ENCODE data around the gene GCNT2.

DNA sequence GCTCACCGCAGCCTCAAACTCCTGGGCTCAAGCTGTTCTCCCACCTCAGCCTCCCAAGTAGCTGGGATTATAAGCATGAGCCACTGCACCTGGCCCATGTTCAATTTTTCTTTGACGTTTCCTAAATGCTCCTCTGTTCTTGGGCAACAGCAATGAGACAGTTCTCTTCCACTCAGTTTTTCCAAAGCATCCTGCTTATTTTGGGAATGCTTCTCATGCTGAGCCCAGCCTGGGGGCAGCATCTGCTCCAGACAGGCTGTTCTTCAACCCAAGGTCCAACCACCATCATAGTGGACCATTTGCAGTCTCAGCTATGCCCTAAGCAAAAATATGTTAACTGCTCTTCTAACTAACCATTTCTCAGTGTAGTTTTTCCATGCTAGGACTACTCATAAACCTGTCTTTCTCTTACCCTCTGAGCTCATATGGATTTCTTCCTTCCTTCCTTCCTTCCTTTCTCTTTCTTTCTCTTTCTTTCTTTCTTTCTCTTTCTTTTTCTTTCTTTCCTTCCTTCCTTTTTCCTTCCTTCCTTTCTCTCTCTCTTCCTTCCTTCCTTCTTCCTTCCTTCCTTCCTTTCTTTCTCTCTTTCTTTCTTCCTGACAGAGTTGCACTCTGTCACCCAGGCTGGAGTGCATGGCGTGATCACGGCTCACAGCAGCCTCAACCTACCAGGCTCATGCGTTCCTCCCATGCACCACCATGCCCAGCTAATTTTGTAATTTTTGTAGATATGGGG lies 48.4 kb downstream of the GCNT2 start:
- TF ChIP-seq, protein P1, sequence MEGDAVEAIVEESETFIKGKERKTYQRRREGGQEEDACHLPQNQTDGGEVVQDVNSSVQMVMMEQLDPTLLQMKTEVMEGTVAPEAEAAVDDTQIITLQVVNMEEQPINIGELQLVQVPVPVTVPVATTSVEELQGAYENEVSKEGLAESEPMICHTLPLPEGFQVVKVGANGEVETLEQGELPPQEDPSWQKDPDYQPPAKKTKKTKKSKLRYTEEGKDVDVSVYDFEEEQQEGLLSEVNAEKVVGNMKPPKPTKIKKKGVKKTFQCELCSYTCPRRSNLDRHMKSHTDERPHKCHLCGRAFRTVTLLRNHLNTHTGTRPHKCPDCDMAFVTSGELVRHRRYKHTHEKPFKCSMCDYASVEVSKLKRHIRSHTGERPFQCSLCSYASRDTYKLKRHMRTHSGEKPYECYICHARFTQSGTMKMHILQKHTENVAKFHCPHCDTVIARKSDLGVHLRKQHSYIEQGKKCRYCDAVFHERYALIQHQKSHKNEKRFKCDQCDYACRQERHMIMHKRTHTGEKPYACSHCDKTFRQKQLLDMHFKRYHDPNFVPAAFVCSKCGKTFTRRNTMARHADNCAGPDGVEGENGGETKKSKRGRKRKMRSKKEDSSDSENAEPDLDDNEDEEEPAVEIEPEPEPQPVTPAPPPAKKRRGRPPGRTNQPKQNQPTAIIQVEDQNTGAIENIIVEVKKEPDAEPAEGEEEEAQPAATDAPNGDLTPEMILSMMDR (IDR thresholded peaks at IDR 0.05; ENCODE audit: low read length): no peak
- no peak for TF ChIP-seq EZH2 (IDR thresholded peaks at IDR 0.05; ENCODE audit: borderline replicate concordance, low read length)
